OCI-LY7 (cell line): ENCODE results near the gene PAPLN.

ENCODE experiments used
- CTCF ChIP-seq: fragments of 200-600 bp; sonication (generic); conservative IDR thresholded peaks from 2 replicates; pipeline ENCODE4 v1.5.1; 2014; ENCODE audit warnings: mild to moderate bottlenecking, antibody characterized with exemption, low read length, moderate library complexity, mixed read lengths
- EZH2phosphoT487 ChIP-seq: fragments of 200-600 bp; sonication (generic); IDR thresholded peaks from 2 replicates; pipeline ENCODE4 v1.6.1; 2018; ENCODE audit warnings: low read depth, borderline replicate concordance, mild to moderate bottlenecking, mixed run types, antibody characterized with exemption, low read length, moderate library complexity, mixed read lengths

GRCh38 chr14:73236752-73237218 is 521 bp upstream of the PAPLN start:
- TF ChIP-seq CTCF (no peak), EZH2phosphoT487 (no peak)
